CD4-positive, alpha-beta T cell treated with Interleukin-1 beta for 1 hour (primary cell): ENCODE measurements around the gene FBXO42.
A peak's percentile ranks its signal among the peaks of the same experiment; 100 is the strongest.
"Not testable (repeated sequence)": the region's sequence is repeated elsewhere in the genome, so short reads cannot be mapped to it uniquely, and the experiment has no call there.

Source experiments
- DNase-seq, 2 donors: peaks; one replicate each; pipeline ENCODE4 v3.0.0-alpha.2; 2020 to 2022

Gene FBXO42

DNA sequence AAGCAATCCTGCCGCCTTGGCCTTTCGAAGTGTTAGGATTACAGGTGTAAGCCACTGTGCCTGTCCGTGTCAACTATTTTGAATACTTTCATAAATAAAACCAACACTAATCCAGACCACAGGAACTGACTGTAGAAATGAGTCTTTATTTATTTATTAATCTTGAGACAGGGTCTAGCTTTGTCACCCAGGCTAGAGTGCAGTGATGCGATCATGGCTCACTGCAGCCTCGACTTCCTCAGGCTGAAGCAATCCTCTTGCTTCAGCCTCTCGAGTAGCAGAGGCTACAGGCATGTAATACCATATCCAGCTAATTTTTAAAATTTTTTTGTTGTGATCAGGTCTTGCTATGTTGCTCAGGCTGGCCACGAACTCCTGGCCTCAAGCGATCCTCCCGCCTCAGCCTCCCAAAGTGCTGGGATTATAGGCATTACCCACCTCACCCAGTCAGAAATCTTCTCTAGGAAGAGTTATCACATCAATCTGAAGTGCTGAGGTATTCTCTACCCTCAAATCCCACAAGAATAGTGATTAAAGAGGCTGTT, 93.6 kb downstream of the FBXO42 start:
- DNase-seq: no peak

GRCh38 chr1:16257968-16258367, 94.3 kb downstream of the FBXO42 start:
- DNase-seq: no peak

DNA sequence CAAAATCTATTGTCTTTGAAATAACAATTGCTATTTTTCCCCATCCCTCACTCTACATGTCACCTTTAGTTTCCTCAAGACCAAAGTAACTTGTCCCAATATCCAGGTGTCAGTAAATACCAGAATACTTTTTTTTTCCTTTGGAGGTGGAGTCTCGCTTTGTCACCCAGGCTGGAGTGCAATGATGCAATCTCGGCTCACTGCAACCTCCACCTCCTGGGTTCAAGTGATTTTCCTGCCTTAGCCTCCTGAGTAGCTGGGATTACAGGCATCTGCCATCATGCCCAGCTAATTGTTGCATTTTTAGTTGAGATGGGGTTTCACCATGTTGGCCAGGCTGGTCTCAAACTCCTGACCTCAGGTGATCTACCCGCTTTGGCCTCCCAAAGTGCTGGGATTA, 94.7 kb downstream of the FBXO42 start:
- not testable (repeated sequence) for DNase-seq

DNA sequence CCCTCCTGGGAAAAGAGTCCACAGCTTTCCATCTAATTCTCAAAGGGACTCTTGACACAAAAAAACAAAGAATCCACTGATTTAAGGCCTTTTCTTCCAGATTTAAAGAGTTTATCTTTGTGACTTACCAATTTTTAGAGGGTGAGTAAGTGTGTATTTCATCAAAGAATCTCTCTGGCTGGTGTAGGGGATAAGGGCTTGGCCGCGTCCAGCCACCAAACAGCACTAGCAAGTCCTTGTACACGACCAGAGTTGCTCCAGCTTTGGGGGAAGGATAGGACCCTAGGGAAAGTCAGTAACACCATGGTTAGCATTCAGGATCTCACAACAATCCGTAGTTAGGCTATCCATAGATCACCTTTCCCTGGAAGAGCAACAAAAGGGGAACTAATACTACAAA, 95.8 kb downstream of the FBXO42 start:
- no peak for DNase-seq

GRCh38 chr1:16254263-16254928, 97.9 kb downstream of the FBXO42 start:
- DNase-seq: no peak

GRCh38 chr1:16253332-16253922, 98.9 kb downstream of the FBXO42 start:
- no peak for DNase-seq

- DNase-seq: no peak
These were observed 99.4 kb downstream of the FBXO42 start for GRCh38 chr1:16252912-16253311.

- no peak for DNase-seq
These were observed 100.9 kb downstream of the FBXO42 start for GRCh38 chr1:16251381-16251780.

DNA sequence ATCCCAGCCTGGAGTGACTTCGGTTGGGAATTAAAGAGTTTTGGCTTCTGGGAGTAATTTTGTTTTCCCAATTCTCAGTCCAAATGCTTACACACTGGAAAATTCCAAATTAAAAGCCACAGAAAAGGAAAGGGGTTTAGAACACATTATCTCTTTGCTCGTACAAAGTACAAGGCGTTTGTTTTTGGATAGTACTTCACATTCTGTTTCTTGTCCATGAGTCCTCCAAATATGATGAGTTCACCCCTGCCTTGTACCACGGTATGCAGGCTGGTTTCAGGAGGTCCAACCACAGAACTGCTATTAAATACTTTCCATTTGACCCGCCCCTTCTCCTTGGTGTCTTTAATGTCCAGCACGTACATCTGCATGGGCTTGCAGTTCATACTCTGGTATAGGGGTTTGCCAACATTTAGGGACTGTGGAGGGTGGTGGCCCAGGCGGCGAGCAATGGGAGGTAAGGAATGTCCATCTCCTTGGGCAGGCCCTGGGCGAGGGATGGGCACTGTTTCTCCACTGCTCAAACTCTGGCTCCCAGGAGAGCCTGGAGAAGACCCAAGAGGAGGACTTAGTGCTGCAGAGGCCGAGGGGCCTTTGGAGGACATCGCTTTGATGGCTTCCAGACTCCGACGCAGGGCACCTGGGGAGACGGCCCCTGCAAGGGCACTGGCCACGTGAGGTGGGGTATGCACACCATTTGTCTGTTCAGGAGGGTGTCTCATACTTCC, 101.6 kb downstream of the FBXO42 start:
- no peak for DNase-seq

DNA sequence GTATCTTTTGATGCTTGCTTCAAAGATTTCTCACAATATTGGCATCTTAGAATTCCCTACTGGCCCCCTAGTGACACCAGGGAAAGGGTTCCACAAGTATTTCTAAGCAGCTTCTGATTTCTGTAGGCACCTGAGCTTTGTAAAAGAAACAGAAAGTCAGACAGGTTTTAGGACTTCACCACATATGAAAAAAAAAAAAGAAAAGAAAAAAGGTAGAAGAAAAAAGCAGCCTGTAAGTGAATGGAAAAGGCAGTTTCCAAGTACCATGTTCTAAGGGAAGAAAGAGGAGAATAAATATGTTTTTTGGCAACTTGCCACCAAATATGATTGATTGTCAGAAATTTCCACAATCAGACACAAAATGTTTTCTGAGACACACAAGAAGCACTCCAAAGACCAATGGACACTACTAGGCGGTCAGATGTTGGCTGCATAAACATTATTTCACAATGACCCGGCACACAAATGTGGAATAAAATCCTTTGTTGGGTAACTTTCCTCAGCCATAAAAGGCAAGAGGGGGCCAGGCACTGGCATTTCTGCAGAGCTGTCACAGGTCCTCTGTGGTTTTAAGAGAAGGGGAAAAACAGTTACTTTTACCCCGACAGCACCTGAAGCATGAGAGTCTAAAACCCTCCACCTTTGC, 102.6 kb downstream of the FBXO42 start:
- DNase-seq: no peak

DNA sequence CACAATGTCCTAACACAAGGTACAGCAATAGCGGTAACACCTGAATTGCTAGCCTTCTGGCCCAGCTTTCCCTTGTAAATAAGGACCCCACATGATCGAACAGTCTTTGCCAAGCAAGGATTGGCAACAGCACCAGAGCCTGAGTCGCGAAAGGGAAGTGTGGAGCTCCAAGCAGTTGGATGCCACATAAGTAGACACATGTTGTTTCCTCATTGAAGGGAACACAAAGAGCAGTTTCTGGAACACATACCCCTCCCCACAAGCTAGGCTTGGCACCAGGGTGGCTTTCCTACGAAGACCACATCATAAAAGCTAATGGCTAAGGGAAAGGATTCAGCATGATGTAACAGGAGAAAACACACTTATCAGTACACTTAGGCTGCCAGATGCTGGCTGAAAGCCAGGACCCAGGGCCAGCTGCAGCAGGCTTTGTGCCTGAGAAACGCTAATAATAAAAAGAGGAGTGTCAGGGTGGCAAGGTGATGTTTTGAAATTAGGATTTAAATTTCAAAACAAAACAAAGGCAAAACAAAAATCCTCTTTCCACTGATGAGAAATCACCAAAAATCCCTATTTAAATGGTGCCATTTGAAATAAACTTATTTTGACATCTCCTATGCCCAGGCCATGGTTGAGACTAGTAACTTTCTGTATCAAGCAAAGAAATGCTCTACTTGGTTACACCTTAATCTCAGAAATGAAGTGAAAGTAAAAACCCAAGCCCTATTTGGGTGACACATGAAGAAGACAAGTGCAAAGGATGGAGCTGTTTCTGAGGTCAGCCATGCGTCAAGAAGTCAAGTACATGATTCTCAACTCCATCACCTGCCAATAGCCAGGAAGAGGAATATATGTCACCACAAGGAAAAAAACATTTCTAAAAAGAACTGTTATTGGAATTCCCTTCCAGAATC, 103.4 kb downstream of the FBXO42 start:
- no peak for DNase-seq

- DNase-seq: no peak
These were observed 104.3 kb downstream of the FBXO42 start for GRCh38 chr1:16248007-16248436.

GRCh38 chr1:16247441-16247840, 104.8 kb downstream of the FBXO42 start:
- no peak for DNase-seq

DNA sequence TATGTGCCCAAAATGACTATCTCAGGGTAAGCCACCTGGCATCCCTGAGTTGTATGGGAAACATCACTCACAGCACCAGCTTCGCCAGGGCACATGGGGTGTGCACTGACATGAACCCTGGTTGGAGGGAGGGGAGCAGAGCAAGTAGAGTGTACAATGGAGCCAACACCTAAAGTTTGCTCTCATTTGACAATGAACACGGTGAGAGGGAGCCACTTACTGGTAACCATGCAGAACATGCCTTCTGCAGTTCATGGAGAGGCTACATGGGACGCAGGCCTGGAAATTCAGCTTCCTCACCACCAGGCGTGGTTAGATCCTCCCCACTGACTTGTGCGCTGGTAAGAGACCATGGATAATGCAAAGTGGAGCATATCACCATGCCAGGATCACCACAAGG, 105.3 kb downstream of the FBXO42 start:
- no peak for DNase-seq

- DNase-seq: not testable (repeated sequence)
These were observed 106.0 kb downstream of the FBXO42 start for GRCh38 chr1:16246239-16246638.

DNA sequence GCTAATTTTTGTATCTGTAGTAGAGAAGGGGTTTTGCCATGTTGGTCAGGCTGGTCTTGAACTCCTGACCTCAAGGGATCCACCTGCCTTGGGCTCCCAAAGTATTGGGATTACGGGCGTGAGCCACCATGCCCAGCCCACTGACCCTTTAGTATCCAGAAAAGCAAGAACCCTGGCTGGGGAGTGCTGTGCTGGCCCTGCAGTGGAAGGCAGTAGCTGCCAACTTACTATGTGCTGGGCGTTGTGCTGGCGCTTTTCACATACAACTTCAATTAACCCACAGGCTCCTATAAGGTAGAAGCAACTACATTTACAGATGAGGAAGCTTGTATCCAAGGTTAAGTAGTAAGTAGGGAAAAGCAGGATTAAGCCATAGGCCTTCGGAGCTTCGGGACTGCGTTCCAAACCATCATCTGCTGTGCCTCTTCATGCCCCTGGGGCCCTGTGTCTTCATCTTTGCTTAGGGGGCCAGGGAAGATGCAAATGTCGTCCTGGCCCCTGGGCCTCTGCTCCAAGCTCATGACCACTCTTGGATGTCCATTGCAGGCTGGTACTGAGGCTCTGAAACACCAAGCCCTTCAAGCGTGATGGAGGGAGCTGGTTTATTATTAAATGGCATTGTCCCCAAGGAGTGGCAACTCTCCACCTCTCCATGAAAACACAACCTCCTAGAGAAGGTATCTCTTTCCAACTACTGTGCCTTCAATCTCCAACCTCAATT, 106.6 kb downstream of the FBXO42 start:
- DNase-seq: no peak

DNA sequence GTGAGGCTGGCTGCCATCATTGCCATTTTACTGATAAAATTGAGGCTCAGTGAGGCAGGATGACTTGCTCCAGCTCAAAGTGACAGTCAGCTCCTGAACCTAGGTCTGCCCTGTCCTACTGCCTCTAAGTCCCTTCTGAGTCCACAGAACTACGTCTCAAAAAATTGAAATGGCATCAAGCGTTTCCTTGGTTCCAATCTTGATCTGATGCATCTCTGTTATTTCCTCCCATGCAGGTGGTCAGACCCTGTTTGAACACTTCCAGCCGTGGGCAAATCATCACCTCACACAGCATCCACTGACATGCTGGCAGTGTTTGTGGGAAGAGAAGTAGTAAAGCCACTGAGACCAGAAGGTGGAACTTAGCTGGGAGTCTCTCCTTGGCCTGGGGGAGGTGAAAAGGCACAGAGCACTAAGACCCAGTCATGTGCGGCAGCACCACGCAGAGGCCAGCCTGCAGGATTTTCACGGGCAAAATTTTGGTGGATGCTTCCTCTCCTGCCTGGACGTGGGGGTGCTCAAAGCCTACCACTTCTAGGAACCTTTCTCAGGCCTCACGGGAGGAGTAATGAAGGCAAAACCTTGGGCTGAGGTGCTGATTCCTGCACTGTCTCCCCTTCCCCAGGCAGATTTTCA, 107.5 kb downstream of the FBXO42 start:
- DNase-seq: no peak

DNA sequence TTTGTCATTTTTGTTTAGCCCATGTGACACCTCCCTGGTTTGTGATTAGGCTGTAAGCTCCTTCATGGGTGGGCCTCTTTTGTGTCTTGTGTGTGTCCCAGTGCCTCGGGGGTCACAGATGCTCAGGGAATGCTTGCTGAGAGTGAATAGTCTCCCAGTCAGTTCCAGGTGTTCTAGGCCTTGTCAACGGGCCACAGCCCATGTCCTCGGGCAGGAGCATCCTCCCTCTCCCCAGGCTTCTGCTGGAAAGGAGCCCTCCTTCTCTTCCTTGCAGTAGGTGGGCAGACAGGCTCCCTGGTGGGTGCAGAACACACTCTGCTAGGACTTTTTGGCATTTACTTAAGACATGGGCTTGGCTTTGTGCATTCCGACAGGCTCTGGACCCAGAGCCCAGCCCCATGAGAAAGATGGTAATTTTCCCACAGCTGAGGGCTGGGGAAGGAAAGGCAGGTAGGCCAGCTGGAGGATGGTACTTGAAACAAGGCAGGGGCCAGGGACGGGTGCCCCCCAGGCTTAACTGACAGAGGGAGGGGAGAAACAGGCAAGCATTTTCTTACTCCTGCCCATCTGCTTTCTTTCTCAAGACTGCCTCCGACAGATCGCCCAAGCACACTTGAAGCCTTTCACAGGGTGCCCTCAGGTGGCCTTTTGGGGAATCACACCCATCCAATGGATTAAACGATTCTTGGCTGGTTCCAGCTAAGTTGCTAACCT, 108.2 kb downstream of the FBXO42 start:
- DNase-seq: peak; percentile 73 to 79

DNA sequence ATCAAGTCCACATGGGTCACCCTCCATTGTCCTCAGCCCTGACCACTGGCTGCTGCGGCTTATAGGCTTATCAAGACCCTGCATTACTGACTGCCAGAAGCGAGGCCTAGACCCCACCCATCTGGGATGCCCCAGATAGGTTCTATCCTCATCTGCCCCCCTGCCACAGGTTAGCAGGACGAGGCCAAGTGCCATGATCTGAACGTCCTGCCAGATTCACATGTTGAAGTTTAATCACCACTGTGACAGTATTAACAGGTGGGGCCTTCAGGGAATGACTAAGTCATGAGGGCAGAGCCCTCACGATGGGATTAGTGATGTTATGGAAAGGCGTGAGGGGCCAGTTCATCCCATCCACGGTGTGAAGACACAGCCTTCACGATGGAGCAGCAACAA, 109.1 kb downstream of the FBXO42 start:
- DNase-seq: no peak

GRCh38 chr1:16242556-16243214, 109.6 kb downstream of the FBXO42 start:
- no peak for DNase-seq
